Natural killer cell treated with Interleukin-12 subunit alpha and Interleukin-12 subunit beta and Interleukin-15 and Interleukin-18, amount 100 ng/mL, for 72 hours (primary cell): Measurements from ENCODE around the gene NRXN3. TPM values are rescaled to one million over a fixed set of nuclear protein-coding genes. Genes with fewer than 3 reads are reported as not detected.

ENCODE experiments used
- ATAC-seq, 2 donors: fragments of 150-1000 bp; cut with Tn5 transposase in 1 of 2; sonication (Bioruptor Pico), chemical (Tn5 transposase) in 1 of 2; 2 replicates each; pipeline ENCODE4 v1.10.0; 2021
- DNase-seq: peaks from one replicate; pipeline ENCODE4 v3.0.0; 2022; ENCODE audit warnings: low spot score
- H3K27ac Mint-ChIP-seq, 2 donors: 1 replicate in 1 of 2; 2 replicates in 1 of 2; pipeline ENCODE4 v1.8.0; 2022; ENCODE audit warnings: mixed read lengths in 2 of 2, mild to moderate bottlenecking in 1 of 2, moderate library complexity in 1 of 2
- H3K27me3 Mint-ChIP-seq, 2 donors: 1 replicate in 1 of 2; 2 replicates in 1 of 2; pipeline ENCODE4 v1.8.0; 2022; ENCODE audit warnings: mixed read lengths in 2 of 2
- H3K36me3 Mint-ChIP-seq: one replicate; pipeline ENCODE4 v1.8.0; 2022; ENCODE audit warnings: mixed read lengths
- H3K4me1 Mint-ChIP-seq, 2 donors: 1 replicate in 1 of 2; 2 replicates in 1 of 2; pipeline ENCODE4 v1.8.0; 2022; ENCODE audit warnings: low read depth in 2 of 2, mixed read lengths in 2 of 2, mild to moderate bottlenecking in 1 of 2
- H3K4me3 Mint-ChIP-seq: one replicate; pipeline ENCODE4 v1.8.0; 2022; ENCODE audit warnings: mixed read lengths
- H3K9me3 Mint-ChIP-seq: 2 replicates; pipeline ENCODE4 v1.8.0; 2022; ENCODE audit warnings: mixed read lengths
- total RNA-seq, 2 donors: library from RNA; stranded (reverse); gene quantifications; one replicate each; pipeline ENCODE4 v1.2.3, GENCODE V29; 2022

NRXN3 gene
- total RNA-seq, 2 donors from 2014 or later, result not detected

- Mint-ChIP-seq H3K4me3 (no peak overlapping the region), H3K27me3 (no peaks in the 10 kb centered on the region), H3K4me1 (no peaks in the 10 kb centered on the region), H3K27ac (no peak overlapping the region), H3K9me3 (peaks cover 10% of the 10 kb centered on the region), H3K36me3 (no peaks in the 10 kb centered on the region)
- no peak for DNase-seq
- no peak for ATAC-seq
Observed at GRCh38 chr14:79584679-79585078, 1414.5 kb downstream of the NRXN3 start.

GRCh38 chr14:79585845-79586244 is 1415.7 kb downstream of the NRXN3 start:
- ATAC-seq, result no peak
- Mint-ChIP-seq H3K36me3 (no peaks in the 10 kb centered on the region), H3K27ac (no peak overlapping the region), H3K4me3 (no peak overlapping the region), H3K27me3 (no peaks in the 10 kb centered on the region), H3K9me3 (peaks cover 7% of the 10 kb centered on the region), H3K4me1 (no peaks in the 10 kb centered on the region)
- DNase-seq, result no peak

GRCh38 chr14:79586416-79586815 is 1416.2 kb downstream of the NRXN3 start:
- H3K4me3 Mint-ChIP-seq, result no peak overlapping the region
- ATAC-seq, result no peak
- H3K27ac Mint-ChIP-seq, result no peak overlapping the region
- H3K36me3 Mint-ChIP-seq, result no peaks in the 10 kb centered on the region
- H3K9me3 Mint-ChIP-seq, result peaks cover 4% of the 10 kb centered on the region
- H3K27me3 Mint-ChIP-seq, result no peaks in the 10 kb centered on the region
- no peaks in the 10 kb centered on the region for H3K4me1 Mint-ChIP-seq
- DNase-seq, result no peak

- Mint-ChIP-seq H3K27ac (no peak overlapping the region), H3K27me3 (no peaks in the 10 kb centered on the region), H3K9me3 (peaks cover 4% of the 10 kb centered on the region), H3K4me1 (no peaks in the 10 kb centered on the region), H3K36me3 (no peaks in the 10 kb centered on the region), H3K4me3 (no peak overlapping the region)
- ATAC-seq (no peak), DNase-seq (no peak)
Observed at GRCh38 chr14:79586989-79587598, 1416.9 kb downstream of the NRXN3 start.

GRCh38 chr14:79587875-79588274 is 1417.7 kb downstream of the NRXN3 start:
- ATAC-seq (peak; percentile 45 to 76), DNase-seq (no peak)
- H3K36me3 Mint-ChIP-seq, result no peaks in the 10 kb centered on the region

GRCh38 chr14:79588398-79588797 is 1418.2 kb downstream of the NRXN3 start:
- H3K4me1 Mint-ChIP-seq, result no peaks in the 10 kb centered on the region
- peak in 1 of 2 donors; percentile 41 for ATAC-seq
- DNase-seq, result no peak
- H3K27me3 Mint-ChIP-seq, result no peaks in the 10 kb centered on the region
- H3K27ac Mint-ChIP-seq, result no peak overlapping the region
- H3K36me3 Mint-ChIP-seq, result no peaks in the 10 kb centered on the region
- peaks cover 4% of the 10 kb centered on the region for H3K9me3 Mint-ChIP-seq
- no peak overlapping the region for H3K4me3 Mint-ChIP-seq

More at GRCh38 chr14:79587875-79588274, 1417.7 kb downstream of the NRXN3 start:
- Mint-ChIP-seq H3K4me1 (no peaks in the 10 kb centered on the region), H3K4me3 (no peak overlapping the region), H3K27ac (no peak overlapping the region), H3K27me3 (no peaks in the 10 kb centered on the region), H3K9me3 (peaks cover 4% of the 10 kb centered on the region)

GRCh38 chr14:79596551-79596950 is 1426.4 kb downstream of the NRXN3 start:
- no peaks in the 10 kb centered on the region for H3K36me3 Mint-ChIP-seq
- no peaks in the 10 kb centered on the region for H3K9me3 Mint-ChIP-seq
- no peak overlapping the region for H3K4me3 Mint-ChIP-seq
- DNase-seq (no peak), ATAC-seq (no peak)
- H3K4me1 Mint-ChIP-seq, result no peaks in the 10 kb centered on the region
- H3K27me3 Mint-ChIP-seq, result no peaks in the 10 kb centered on the region
- H3K27ac Mint-ChIP-seq, result no peak overlapping the region

GRCh38 chr14:79597566-79597965 is 1427.4 kb downstream of the NRXN3 start:
- DNase-seq (no peak), ATAC-seq (no peak)
- H3K27ac Mint-ChIP-seq, result no peak overlapping the region
- H3K27me3 Mint-ChIP-seq, result no peaks in the 10 kb centered on the region
- no peak overlapping the region for H3K4me3 Mint-ChIP-seq
- no peaks in the 10 kb centered on the region for H3K4me1 Mint-ChIP-seq
- no peaks in the 10 kb centered on the region for H3K36me3 Mint-ChIP-seq
- H3K9me3 Mint-ChIP-seq, result no peaks in the 10 kb centered on the region

GRCh38 chr14:79598339-79598738 is 1428.2 kb downstream of the NRXN3 start:
- no peak for DNase-seq
- H3K9me3 Mint-ChIP-seq, result no peaks in the 10 kb centered on the region
- ATAC-seq, result no peak
- no peaks in the 10 kb centered on the region for H3K27me3 Mint-ChIP-seq
- no peak overlapping the region for H3K27ac Mint-ChIP-seq
- H3K4me1 Mint-ChIP-seq, result no peaks in the 10 kb centered on the region
- H3K4me3 Mint-ChIP-seq, result no peak overlapping the region
- no peaks in the 10 kb centered on the region for H3K36me3 Mint-ChIP-seq

GRCh38 chr14:79599239-79599638 is 1429.1 kb downstream of the NRXN3 start:
- H3K27ac Mint-ChIP-seq, result no peak overlapping the region
- H3K4me1 Mint-ChIP-seq, result no peaks in the 10 kb centered on the region
- DNase-seq (no peak), ATAC-seq (no peak)
- no peaks in the 10 kb centered on the region for H3K27me3 Mint-ChIP-seq
- no peak overlapping the region for H3K4me3 Mint-ChIP-seq
- H3K9me3 Mint-ChIP-seq, result no peaks in the 10 kb centered on the region
- H3K36me3 Mint-ChIP-seq, result no peaks in the 10 kb centered on the region

- ATAC-seq, result no peak
Observed at GRCh38 chr14:79600406-79600805, 1430.2 kb downstream of the NRXN3 start.

GRCh38 chr14:79601579-79601978 is 1431.4 kb downstream of the NRXN3 start:
- no peaks in the 10 kb centered on the region for H3K36me3 Mint-ChIP-seq
- ATAC-seq, result no peak

More at GRCh38 chr14:79600406-79600805, 1430.2 kb downstream of the NRXN3 start:
- H3K27ac Mint-ChIP-seq, result no peak overlapping the region
- no peaks in the 10 kb centered on the region for H3K36me3 Mint-ChIP-seq
- no peaks in the 10 kb centered on the region for H3K9me3 Mint-ChIP-seq
- no peaks in the 10 kb centered on the region for H3K4me1 Mint-ChIP-seq
- no peak overlapping the region for H3K4me3 Mint-ChIP-seq
- no peaks in the 10 kb centered on the region for H3K27me3 Mint-ChIP-seq
- DNase-seq, result no peak

GRCh38 chr14:79602045-79602444 is 1431.9 kb downstream of the NRXN3 start:
- Mint-ChIP-seq H3K27me3 (no peaks in the 10 kb centered on the region), H3K9me3 (no peaks in the 10 kb centered on the region), H3K4me1 (no peaks in the 10 kb centered on the region), H3K36me3 (no peaks in the 10 kb centered on the region), H3K27ac (no peak overlapping the region), H3K4me3 (no peak overlapping the region)
- DNase-seq (no peak), ATAC-seq (no peak)

More at GRCh38 chr14:79601579-79601978, 1431.4 kb downstream of the NRXN3 start:
- no peak for DNase-seq
- Mint-ChIP-seq H3K4me3 (no peak overlapping the region), H3K27me3 (no peaks in the 10 kb centered on the region), H3K27ac (no peak overlapping the region), H3K4me1 (no peaks in the 10 kb centered on the region), H3K9me3 (no peaks in the 10 kb centered on the region)

GRCh38 chr14:79602742-79603141 is 1432.6 kb downstream of the NRXN3 start:
- no peaks in the 10 kb centered on the region for H3K36me3 Mint-ChIP-seq
- H3K27me3 Mint-ChIP-seq, result no peaks in the 10 kb centered on the region
- no peaks in the 10 kb centered on the region for H3K4me1 Mint-ChIP-seq
- H3K9me3 Mint-ChIP-seq, result no peaks in the 10 kb centered on the region
- H3K27ac Mint-ChIP-seq, result no peak overlapping the region
- no peak for ATAC-seq
- no peak for DNase-seq
- no peak overlapping the region for H3K4me3 Mint-ChIP-seq

GRCh38 chr14:79605849-79606248 is 1435.7 kb downstream of the NRXN3 start:
- ATAC-seq, result no peak
- Mint-ChIP-seq H3K4me3 (no peak overlapping the region), H3K36me3 (no peaks in the 10 kb centered on the region), H3K4me1 (no peaks in the 10 kb centered on the region), H3K9me3 (peaks cover 4% of the 10 kb centered on the region), H3K27ac (no peak overlapping the region), H3K27me3 (no peaks in the 10 kb centered on the region)
- DNase-seq, result no peak
